Measurements from ENCODE around the gene TRIM40. TPM values are rescaled to one million over a fixed set of nuclear protein-coding genes. Genes with fewer than 3 reads are reported as not detected.
"Not testable (repeated sequence)": the region's sequence is repeated elsewhere in the genome, so short reads cannot be mapped to it uniquely, and the experiment has no call there.

The TRIM40 gene
- total RNA-seq, 2 experiments from 2014 or later: not detected

DNA sequence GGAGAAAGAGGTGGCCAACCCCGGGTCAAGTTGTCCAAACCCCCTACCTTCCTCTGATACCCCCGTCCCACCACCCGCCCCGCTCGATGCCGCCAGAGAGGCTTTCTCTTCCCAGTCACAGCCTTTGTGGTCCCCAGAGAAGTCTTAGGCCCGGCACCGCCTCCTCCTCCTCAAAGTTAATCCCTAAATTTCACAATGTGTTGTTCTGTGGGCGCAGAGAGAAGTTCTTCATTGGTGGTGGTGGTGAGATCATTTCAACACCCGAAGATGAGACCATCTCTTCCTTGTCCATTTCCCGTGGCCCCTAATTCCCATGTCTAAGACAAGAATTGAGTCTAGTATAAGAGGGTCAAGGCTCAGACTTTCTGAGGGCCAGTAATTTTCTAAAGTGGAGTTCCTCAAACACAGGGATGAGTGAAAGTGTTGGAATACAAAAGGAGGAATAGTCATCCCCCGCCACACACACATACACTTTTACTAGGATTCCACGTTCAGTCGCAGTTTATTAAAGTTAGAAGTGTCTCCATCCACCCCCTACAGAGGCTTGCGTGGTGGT, 33.4 kb upstream of the TRIM40 start:
- Mint-ChIP-seq H3K4me3 (peak overlapping the region; percentile 77), H3K4me1 (peaks cover 46% of the 10 kb centered on the region), H3K36me3 (ENCODE audit: low read depth) (no peaks in the 10 kb centered on the region), H3K9me3 (no peaks in the 10 kb centered on the region), H3K27ac (no peak overlapping the region), H3K27me3 (peaks cover 65% of the 10 kb centered on the region)
- ChIA-PET CTCF (interaction anchor here (0.6 to 5.0 kb wide), 23 partner anchors 9 to 67 kb away, joined by 3 to 56 read pairs (median 5); partner anchors contain the start of genes POLR1H, PPP1R11, TRIM31 and TRIM40), POLR2A (interaction anchor here (0.7 kb wide), 1 partner anchor 556 kb away, joined by 4 read pairs; no protein-coding TSS in a partner anchor)
- no peak for DNase-seq

DNA sequence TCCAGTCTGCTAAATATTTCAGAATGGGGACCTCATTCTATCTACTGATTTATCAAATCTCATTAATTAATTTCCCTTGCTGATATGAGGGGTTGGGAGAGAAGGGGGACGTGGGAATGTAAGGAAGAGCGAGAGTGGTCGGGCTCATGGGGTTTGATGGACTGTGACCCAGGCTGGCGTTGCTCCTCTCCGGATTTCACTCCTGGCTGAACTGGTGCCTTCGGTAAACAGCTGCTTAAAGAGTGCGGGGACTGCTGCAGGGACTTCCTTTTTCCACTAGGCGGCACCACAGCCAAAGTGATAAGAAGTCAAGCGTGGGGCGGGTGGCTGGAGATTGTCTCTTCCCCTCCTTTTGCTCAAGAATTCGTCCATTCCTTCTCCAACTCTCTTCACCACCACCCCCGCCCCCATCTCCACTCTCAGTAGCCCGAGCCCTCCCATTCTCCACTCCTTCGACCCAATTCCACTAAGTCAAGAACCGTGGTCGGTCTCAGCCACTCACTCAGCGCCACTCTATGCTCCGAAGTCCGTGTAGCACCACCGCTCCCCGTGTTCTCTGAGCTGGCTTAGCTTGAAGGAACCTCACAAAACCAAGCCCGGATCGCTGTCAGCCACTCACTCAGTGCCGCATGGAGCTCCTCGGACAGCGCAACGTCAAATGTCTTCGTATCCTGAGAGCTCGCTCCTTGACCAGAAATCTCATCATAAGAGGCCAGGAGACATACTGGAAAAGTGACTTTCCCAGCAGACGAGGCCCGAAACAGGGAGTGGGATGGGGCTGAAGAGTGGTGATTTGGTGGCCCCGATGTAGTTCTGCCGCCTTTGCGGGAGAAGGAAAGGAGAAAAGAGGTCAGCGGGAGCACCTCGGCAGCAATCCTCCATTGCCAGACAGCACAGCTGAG, 32.7 kb upstream of the TRIM40 start:
- H3K9me3 Mint-ChIP-seq: no peaks in the 10 kb centered on the region
- ChIA-PET POLR2A (no interaction called here), CTCF (interaction anchor here (0.6 to 5.0 kb wide), 23 partner anchors 9 to 110 kb away, joined by 3 to 56 read pairs (median 5); partner anchors contain the start of genes POLR1H, PPP1R11, TRIM31 and TRIM40)
- H3K27me3 Mint-ChIP-seq: peaks cover 66% of the 10 kb centered on the region
- H3K4me1 Mint-ChIP-seq: peaks cover 42% of the 10 kb centered on the region
- peak overlapping the region; percentile 73 for H3K27ac Mint-ChIP-seq
- DNase-seq: peak; percentile 87
- peak overlapping the region; percentile 77 for H3K4me3 Mint-ChIP-seq
- no peaks in the 10 kb centered on the region for H3K36me3 Mint-ChIP-seq (ENCODE audit: low read depth)

DNA sequence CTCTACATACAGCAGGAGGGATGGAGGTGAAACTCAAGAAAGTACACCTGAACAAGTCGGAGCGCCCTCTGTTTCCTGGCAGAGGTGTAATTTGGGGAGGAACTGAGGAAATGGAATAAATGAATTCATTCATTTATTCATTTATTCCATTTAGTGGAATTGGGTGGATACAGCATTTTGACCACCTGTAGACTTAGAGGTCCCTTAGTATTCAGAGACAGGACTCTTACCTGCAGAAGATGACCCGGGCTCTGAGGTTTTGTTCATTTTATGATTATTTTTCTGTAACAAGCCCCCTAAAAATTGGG, 32.1 kb upstream of the TRIM40 start:
- Mint-ChIP-seq H3K27me3 (peaks cover 64% of the 10 kb centered on the region), H3K27ac (no peak overlapping the region), H3K4me1 (peaks cover 37% of the 10 kb centered on the region), H3K4me3 (peak overlapping the region; percentile 77), H3K36me3 (ENCODE audit: low read depth) (no peaks in the 10 kb centered on the region), H3K9me3 (no peaks in the 10 kb centered on the region)
- ChIA-PET POLR2A (no interaction called here), CTCF (interaction anchor here (0.6 to 5.0 kb wide), 19 partner anchors 9 to 110 kb away, joined by 3 to 56 read pairs (median 5); partner anchors contain the start of genes POLR1H, TRIM31 and TRIM40)
- no peak for DNase-seq

DNA sequence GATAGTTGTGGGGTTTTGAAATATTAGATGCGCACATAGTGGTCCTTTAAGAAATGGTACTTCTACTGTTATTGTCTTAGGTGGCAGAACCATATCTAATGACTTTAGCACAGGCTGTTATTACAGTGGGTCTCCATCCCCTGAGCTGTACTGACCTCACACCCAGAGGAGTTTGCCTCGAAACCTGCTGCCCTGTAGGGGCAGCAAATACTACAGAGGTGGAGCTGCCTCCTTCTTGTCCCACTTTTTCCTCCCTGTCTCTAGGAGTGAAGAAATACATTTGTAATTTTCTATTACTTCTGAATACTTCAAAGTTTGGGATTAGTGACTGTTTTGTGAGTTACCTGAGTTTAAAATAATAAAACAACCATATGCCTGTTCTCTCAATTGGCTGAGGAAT, 31.3 kb upstream of the TRIM40 start:
- H3K36me3 Mint-ChIP-seq (ENCODE audit: low read depth): no peaks in the 10 kb centered on the region
- H3K4me1 Mint-ChIP-seq: peaks cover 37% of the 10 kb centered on the region
- CTCF ChIA-PET: interaction anchor here (0.6 to 5.0 kb wide), 6 partner anchors 10 to 39 kb away, joined by 3 to 56 read pairs (median 7); partner anchors contain the start of gene TRIM40

DNA sequence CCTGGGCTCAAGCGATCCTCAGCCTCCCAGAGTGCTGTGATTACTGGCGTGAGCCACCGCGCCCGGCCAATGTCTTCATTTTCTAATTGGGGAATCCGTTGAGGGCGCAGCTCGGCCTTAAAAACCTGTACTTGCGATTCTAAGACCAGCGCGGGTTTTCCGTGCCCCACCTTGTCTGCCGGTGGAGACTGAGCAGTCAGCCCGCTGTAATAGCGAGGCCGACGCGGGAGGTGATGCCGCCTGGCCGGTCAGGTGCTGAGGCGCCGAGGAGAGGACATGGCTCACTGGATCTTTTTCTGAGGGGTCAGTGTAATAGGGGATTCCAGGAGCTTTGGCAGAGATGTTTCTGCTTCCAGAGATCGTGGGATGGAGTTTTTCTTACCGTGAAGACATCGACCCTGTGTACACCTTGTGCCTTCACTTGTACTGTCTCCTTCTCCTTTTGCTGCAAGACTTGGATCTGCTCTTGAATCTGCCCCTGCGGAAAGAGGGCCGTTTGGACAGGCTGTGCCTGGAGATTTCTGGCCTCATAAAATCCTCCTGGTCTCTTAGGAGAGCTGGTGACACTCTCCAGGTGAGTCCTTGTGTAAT, 24.6 kb upstream of the TRIM40 start:
- ChIA-PET CTCF (interaction anchor here (1.2 to 2.3 kb wide), 4 partner anchors 8 to 20 kb away, joined by 5 to 10 read pairs (median 6); no protein-coding TSS in a partner anchor), POLR2A (no interaction called here)
- H3K4me1 Mint-ChIP-seq: peaks cover 6% of the 10 kb centered on the region

More for the DNA sequence above, 31.3 kb upstream of the TRIM40 start:
- Mint-ChIP-seq H3K27me3 (peaks cover 60% of the 10 kb centered on the region), H3K4me3 (no peak overlapping the region), H3K27ac (no peak overlapping the region), H3K9me3 (no peaks in the 10 kb centered on the region)
- DNase-seq: no peak
- POLR2A ChIA-PET: no interaction called here

DNA sequence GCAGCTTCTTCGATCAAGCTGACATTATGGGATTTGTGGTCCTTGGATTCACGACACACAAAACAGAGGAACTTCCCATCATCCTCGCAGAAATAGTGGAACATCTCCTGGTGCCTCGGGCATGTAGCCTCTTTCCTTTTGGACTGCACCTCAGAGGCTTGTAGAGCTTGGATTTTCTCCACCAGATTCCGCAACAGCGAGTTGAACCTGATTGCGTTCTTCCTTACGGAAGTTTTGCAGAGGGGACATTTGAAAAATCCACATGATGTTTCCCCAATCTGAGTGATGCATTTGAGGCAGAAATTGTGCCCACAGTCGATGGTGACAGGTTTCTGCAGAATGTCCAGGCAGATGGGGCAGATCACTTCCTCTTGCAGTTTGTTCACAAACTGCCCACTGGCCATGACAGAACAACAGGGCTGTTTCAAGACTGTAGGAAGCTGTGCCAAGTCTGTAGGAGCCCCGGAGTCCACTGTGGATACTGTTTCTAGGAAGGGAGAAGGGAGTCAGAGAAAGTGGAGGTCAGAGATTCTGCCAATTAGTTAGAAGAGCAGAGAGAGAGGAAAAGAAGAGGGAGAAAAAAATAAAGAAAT, 23.4 kb upstream of the TRIM40 start:
- H3K27me3 Mint-ChIP-seq: peaks cover 57% of the 10 kb centered on the region
- no peak for DNase-seq
- H3K9me3 Mint-ChIP-seq: no peaks in the 10 kb centered on the region
- ChIA-PET POLR2A (no interaction called here), CTCF (interaction anchor here (1.6 to 2.3 kb wide), 2 partner anchors 9 to 18 kb away, joined by 8 to 10 read pairs; no protein-coding TSS in a partner anchor)
- no peaks in the 10 kb centered on the region for H3K36me3 Mint-ChIP-seq (ENCODE audit: low read depth)
- H3K4me1 Mint-ChIP-seq: peaks cover 6% of the 10 kb centered on the region
- no peak overlapping the region for H3K27ac Mint-ChIP-seq
- H3K4me3 Mint-ChIP-seq: no peak overlapping the region

More for the DNA sequence above, 24.6 kb upstream of the TRIM40 start:
- Mint-ChIP-seq H3K27me3 (peaks cover 63% of the 10 kb centered on the region), H3K4me3 (no peak overlapping the region), H3K9me3 (no peaks in the 10 kb centered on the region), H3K27ac (no peak overlapping the region), H3K36me3 (ENCODE audit: low read depth) (no peaks in the 10 kb centered on the region)
- no peak for DNase-seq

DNA sequence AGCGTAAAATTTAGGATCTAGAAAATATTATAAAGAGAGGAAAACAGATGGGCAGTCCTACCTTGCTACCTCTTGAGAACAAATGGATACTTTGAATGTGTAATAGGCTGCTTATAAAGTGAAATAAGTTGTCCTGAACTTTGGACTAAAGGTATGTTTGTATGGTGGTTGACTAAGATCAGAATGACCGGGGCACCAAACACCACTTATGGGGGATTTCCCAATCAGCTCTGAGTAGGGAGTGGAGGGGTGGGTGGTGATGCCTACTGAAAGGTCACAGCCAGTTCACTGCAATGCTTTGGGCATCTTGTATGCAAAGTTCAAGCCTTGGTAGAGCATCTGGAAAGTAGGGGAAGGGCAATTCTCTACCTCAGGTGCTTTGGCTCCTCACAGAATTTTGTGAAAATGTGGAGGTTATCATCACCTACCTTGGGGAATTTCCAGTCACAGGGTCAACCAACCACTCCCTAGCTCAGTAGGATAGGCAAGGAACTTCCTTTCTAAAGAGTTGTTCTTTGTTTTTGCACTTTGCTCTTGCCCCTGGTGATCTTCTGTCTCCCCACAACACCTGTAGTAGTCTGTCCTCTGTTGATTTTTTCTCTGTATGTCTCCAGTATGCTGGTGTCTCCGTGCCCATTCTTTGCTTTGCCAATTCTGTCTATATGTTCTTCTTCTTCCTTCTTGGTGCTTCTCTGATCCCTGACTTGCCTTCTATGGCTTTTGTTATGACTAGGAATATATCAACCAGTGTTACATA, 22.8 kb upstream of the TRIM40 start, which contains the start of gene TRIM31:
TRIM31 (minus strand) TSS at position 88 of the 757 bp plus-strand sequence. CDS start 285 bp downstream, outside the sequence.
- ChIA-PET CTCF (interaction anchor here (1.6 to 2.3 kb wide), 2 partner anchors 10 to 18 kb away, joined by 8 to 10 read pairs; no protein-coding TSS in a partner anchor), POLR2A (no interaction called here)
- Mint-ChIP-seq H3K36me3 (ENCODE audit: low read depth) (no peaks in the 10 kb centered on the region), H3K4me3 (no peak within 1 kb of the TSS), H3K4me1 (peaks cover 4% of the 10 kb centered on the region), H3K27me3 (peaks cover 54% of the 10 kb centered on the region), H3K9me3 (no peaks in the 10 kb centered on the region), H3K27ac (no peak within 1 kb of the TSS)
- DNase-seq: no peak

DNA sequence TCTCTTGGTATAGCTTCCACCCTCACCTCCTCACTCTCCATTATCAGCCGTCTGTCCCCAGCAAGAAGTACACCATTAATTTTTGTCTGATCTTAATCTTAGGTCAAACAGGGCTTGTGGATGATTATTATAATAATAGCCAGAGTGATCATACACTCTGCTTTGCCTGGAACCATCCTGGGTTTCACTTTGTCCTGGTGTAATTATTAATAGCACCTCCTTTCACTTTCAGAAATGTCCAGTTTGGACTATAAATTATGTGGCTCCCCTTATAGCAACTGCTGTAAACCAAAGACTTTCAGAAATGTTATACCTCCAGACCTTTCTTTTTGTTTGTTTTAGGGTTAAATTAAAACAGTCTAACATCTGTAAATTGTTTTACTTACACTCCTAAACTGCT, 22.1 kb upstream of the TRIM40 start:
- Mint-ChIP-seq H3K36me3 (ENCODE audit: low read depth) (no peaks in the 10 kb centered on the region), H3K9me3 (no peaks in the 10 kb centered on the region), H3K4me3 (no peak overlapping the region), H3K27me3 (peaks cover 54% of the 10 kb centered on the region), H3K27ac (no peak overlapping the region), H3K4me1 (peaks cover 4% of the 10 kb centered on the region)
- ChIA-PET POLR2A (no interaction called here), CTCF (interaction anchor here (1.9 to 2.3 kb wide), 2 partner anchors 11 to 17 kb away, joined by 4 to 10 read pairs; no protein-coding TSS in a partner anchor)
- no peak for DNase-seq

DNA sequence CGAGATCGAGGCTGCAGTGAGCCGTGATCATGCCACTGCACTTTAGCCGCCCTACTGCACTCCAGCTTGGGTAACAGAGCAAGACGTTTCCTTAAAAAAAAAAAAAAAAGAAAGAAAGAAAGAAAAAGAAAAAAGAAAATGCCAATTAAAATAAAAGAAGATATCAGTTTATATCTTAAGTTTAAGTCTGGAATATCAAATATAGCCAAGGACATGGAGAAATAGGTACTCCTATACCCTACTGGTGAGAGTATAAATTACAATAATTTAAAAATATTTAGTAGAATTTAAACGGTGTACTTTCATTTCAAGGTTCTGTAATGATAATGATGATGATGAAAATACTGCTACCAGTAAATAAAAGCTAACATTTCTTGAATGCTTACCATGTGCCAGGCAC, 19.2 kb upstream of the TRIM40 start:
- no peaks in the 10 kb centered on the region for H3K36me3 Mint-ChIP-seq (ENCODE audit: low read depth)
- no peak overlapping the region for H3K27ac Mint-ChIP-seq
- H3K4me1 Mint-ChIP-seq: peaks cover 4% of the 10 kb centered on the region
- no peak overlapping the region for H3K4me3 Mint-ChIP-seq
- POLR2A ChIA-PET: no interaction called here
- no peak for DNase-seq
- peaks cover 49% of the 10 kb centered on the region for H3K27me3 Mint-ChIP-seq
- no peaks in the 10 kb centered on the region for H3K9me3 Mint-ChIP-seq
- CTCF ChIA-PET: interaction anchor here (1.1 kb wide), 1 partner anchor 14 kb away, joined by 3 read pairs; no protein-coding TSS in a partner anchor

DNA sequence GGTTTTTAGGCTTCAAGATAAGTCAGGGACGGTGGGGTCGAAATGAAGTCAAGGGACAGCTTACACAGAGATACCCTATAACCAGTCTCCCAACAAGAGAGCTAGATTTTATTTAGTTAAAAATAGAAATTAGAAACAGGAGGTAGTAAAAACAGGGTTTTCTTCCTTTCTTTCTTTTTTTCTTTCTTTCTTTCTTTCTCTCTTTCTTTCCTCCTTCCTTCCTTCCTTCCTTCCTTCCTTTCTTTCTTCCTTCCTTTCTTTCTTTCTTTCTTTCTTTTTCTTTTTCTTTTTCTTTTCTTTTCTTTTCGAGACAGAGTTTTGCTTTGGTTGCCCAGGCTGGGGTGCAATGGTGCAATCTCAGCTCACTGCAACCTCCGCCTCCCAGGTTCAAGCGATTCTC, 17.2 kb upstream of the TRIM40 start:
- H3K4me3 Mint-ChIP-seq; H3K36me3 Mint-ChIP-seq (ENCODE audit: low read depth): not testable (repeated sequence)

DNA sequence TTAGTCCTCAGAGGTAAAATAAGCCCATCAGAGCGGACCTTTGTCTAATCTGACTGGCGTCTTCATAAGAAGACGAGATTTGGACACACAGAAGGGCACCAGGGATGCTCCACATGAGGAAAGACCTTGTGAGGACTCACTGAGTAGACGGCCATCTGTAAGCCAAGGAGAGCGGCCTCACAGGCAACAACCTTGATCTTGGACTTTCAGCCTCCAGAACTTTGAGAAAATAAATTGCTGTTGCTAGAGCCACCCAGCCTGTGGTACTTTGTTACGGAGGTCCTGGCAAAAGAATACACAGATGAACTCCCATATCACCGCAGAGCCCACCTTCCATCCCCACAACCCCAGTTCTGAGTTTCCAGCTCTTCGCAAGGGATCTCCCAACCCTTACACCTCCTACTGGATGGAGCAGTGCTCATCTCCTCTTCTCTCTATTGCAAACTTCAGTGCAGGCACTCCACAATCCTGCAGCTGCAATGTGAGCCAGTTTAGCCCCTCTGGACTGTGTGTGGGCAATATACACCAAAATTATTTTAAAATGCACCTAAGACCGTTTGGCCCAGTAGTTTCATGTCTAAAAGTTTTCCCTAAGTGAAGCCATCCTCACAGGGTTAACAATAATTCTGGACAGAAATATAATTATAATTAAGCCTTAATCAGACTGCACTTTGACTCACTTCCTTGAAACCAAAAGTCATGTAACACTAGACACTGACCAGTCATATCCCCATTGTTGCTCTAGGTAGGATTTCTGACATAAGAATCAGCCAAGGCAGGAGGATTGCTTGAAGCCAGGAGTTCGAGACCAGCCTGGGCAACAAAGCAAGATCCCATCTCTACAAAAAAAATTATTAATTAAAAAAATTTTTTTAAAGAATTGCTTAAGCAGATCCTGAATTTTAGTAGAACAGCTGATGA, 14.2 kb upstream of the TRIM40 start:
- ChIA-PET CTCF (interaction anchor here (1.3 to 2.1 kb wide), 3 partner anchors 9 to 31 kb away, joined by 3 to 6 read pairs (median 4); no protein-coding TSS in a partner anchor), POLR2A (no interaction called here)
- Mint-ChIP-seq H3K27me3 (peaks cover 42% of the 10 kb centered on the region), H3K4me3 (no peak overlapping the region), H3K27ac (no peak overlapping the region), H3K36me3 (ENCODE audit: low read depth) (no peaks in the 10 kb centered on the region), H3K9me3 (no peaks in the 10 kb centered on the region), H3K4me1 (no peaks in the 10 kb centered on the region)
- DNase-seq: no peak

More for the DNA sequence above, 17.2 kb upstream of the TRIM40 start:
- H3K27me3 Mint-ChIP-seq: peaks cover 39% of the 10 kb centered on the region
- H3K9me3 Mint-ChIP-seq, H3K4me1 Mint-ChIP-seq, H3K27ac Mint-ChIP-seq, DNase-seq, POLR2A ChIA-PET: not testable (repeated sequence)
- CTCF ChIA-PET: interaction anchor here (1.3 kb wide), 1 partner anchor 12 kb away, joined by 3 read pairs; no protein-coding TSS in a partner anchor
